Measurements from ENCODE around the gene GHR. TPM values are rescaled to one million over a fixed set of nuclear protein-coding genes. Genes with fewer than 3 reads are reported as not detected.

GHR gene
- total RNA-seq, 1 donor from 2014 or later = 1.3 TPM

DNA sequence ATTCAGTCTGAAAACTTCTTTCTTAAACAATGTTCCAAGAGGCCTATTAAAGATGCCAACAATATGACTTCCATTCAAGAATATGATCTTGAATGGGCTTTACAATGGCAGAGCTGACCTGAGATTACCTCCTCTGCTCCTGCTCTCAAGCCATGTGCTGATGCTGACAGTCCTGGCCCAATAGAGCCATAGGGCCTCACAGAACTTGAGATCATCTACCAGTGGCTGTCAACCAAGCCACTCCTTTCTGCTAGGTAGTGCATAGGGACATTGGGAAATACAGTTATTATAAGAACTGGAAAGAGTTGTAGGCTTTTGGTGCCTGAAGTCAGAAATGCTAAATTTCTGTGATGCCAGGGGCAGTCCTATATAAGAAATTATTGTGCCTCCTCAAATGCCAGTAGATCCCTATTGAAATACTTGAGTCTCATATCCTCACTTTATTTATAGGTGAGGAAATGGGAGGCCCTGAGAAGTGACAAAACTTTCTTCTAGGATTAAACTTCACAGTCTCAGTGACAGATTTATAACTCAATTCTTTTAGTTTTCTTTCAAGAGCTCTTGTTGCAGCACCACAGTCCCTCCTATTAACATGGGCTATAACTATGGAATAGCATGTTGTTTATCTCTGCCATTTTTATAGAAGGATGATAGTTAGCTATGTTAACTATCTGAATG lies 10.9 kb downstream of the GHR start:
- no peak for FAIRE-seq
- TF ChIP-seq, protein P1, sequence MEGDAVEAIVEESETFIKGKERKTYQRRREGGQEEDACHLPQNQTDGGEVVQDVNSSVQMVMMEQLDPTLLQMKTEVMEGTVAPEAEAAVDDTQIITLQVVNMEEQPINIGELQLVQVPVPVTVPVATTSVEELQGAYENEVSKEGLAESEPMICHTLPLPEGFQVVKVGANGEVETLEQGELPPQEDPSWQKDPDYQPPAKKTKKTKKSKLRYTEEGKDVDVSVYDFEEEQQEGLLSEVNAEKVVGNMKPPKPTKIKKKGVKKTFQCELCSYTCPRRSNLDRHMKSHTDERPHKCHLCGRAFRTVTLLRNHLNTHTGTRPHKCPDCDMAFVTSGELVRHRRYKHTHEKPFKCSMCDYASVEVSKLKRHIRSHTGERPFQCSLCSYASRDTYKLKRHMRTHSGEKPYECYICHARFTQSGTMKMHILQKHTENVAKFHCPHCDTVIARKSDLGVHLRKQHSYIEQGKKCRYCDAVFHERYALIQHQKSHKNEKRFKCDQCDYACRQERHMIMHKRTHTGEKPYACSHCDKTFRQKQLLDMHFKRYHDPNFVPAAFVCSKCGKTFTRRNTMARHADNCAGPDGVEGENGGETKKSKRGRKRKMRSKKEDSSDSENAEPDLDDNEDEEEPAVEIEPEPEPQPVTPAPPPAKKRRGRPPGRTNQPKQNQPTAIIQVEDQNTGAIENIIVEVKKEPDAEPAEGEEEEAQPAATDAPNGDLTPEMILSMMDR (IDR thresholded peaks at IDR 0.05; ENCODE audit: insufficient read depth, low read length, severe bottlenecking) = no peak

DNA sequence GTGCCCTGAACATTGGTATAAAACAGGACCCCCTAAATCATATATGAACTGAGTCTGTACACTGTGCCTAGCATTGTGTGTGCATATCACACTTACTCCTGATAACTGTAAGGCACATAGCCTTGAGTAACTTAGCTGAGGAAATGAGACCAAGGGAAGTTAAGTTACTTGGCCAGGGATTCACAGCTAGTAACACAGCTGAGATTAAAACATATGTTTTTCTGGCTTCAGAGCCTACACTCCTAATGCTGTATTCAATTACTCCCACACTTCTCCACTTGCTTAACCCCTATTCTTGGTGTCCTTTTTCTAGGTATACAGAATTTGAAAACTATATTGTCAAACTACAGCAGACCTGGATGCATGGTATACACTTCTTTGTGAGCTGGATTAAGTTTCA lies 12.8 kb downstream of the GHR start:
- FAIRE-seq = no peak

More for the DNA sequence above, 10.9 kb downstream of the GHR start:
- no peak overlapping the region for H3K4me3 ChIP-seq (ENCODE audit: low read depth, low read length)
- DNase-seq (ENCODE audit: low read depth) = no peak
- H3K36me3 ChIP-seq (ENCODE audit: control insufficient read depth, insufficient read depth, low read length) = no peaks in the 10 kb centered on the region
- no peaks in the 10 kb centered on the region for H3K27me3 ChIP-seq (ENCODE audit: control insufficient read depth, insufficient read depth, low read length)

DNA sequence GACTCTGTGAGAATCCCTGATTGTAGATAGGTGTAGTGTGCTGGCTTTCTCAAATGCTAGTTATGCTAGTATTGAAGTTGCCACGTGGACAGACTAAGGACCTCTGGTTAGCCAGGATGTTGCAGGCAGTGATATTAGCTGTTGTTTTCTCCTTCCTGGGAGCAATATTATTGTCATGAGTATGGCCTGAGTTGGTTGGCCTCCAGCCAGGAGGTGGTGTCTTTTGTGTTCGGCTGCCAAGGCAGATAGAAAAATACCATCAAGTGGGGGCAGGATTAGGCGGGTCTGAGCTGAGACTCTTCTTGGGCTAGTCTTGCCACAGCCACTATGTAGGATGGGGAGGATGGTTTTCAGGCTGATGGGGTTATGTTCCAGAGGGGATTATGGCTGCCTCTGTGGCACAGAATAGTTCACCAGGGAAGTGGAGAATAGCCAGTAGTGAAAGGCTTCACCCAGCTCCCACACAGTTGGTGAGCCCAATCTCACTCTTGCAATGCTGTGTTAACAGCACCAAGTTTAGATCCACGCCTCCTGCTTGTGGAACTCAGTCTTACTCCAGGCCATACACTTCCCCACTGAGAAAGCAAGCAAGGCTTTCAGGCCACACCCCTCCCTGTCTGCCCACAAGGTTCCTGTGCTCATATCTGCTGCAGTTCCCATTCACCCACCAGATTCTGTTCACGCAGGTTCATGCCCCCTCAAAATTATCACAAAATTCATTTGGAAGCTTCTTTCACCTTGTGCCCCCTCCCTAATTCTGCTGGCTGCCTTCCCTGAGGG lies 31.2 kb downstream of the GHR start:
- no peaks in the 10 kb centered on the region for H3K27me3 ChIP-seq (ENCODE audit: control insufficient read depth, insufficient read depth, low read length)
- TF ChIP-seq, protein P1 (IDR thresholded peaks at IDR 0.05; ENCODE audit: insufficient read depth, low read length, severe bottlenecking) = no peak
- FAIRE-seq = no peak
- H3K36me3 ChIP-seq (ENCODE audit: control insufficient read depth, insufficient read depth, low read length) = no peaks in the 10 kb centered on the region
- DNase-seq (ENCODE audit: low read depth) = peak; percentile 27
- no peak overlapping the region for H3K4me3 ChIP-seq (ENCODE audit: low read depth, low read length)

More for the DNA sequence above, 12.8 kb downstream of the GHR start:
- no peaks in the 10 kb centered on the region for H3K27me3 ChIP-seq (ENCODE audit: control insufficient read depth, insufficient read depth, low read length)
- TF ChIP-seq, protein P1 (IDR thresholded peaks at IDR 0.05; ENCODE audit: insufficient read depth, low read length, severe bottlenecking) = no peak
- no peak overlapping the region for H3K4me3 ChIP-seq (ENCODE audit: low read depth, low read length)
- DNase-seq (ENCODE audit: low read depth) = no peak
- no peaks in the 10 kb centered on the region for H3K36me3 ChIP-seq (ENCODE audit: control insufficient read depth, insufficient read depth, low read length)

DNA sequence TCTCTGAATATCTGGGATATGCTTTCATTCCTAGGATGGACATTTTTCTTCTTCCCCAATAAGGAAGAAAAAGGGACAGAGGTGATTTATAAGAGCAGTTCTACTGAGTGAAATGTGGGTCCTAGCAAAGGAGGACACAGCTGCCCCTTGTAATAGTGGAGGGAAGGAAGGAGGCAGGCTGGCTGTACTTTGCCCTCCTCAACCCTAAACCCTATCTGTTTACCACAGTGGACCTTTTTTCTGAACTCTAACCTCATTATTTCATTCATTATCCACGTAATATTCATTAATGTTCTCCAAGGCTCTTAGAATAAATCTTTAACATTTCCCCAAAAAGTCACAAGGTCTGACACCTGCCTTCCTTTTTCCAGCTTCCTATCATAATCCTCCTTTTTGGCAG lies 37.8 kb downstream of the GHR start:
- no peaks in the 10 kb centered on the region for H3K36me3 ChIP-seq (ENCODE audit: control insufficient read depth, insufficient read depth, low read length)
- FAIRE-seq (no peak), DNase-seq (ENCODE audit: low read depth) (no peak)
- no peaks in the 10 kb centered on the region for H3K27me3 ChIP-seq (ENCODE audit: control insufficient read depth, insufficient read depth, low read length)
- no peak overlapping the region for H3K4me3 ChIP-seq (ENCODE audit: low read depth, low read length)
- TF ChIP-seq, protein P1 (IDR thresholded peaks at IDR 0.05; ENCODE audit: insufficient read depth, low read length, severe bottlenecking) = no peak

DNA sequence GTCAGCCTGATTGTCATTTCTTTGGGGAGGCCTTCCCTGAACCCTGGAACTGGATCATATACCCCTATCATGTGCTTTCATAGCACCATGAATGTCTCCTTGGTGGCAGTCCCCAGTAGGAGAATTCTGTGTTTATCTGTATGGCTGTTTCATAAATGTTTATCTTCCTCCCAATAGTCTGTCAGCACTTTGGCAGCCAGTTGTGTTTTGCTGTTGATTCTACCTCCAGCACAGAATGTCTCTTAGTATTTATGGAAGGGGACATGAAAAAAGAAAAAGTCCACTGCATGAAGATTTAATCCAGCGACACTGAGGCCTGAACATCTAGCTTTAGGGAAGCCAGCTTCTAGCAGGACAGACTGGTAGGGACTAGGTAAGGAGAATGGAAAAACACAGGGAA lies 38.3 kb downstream of the GHR start:
- H3K36me3 ChIP-seq (ENCODE audit: control insufficient read depth, insufficient read depth, low read length) = no peaks in the 10 kb centered on the region
- TF ChIP-seq, protein P1 (IDR thresholded peaks at IDR 0.05; ENCODE audit: insufficient read depth, low read length, severe bottlenecking) = no peak
- no peak for FAIRE-seq

More for the DNA sequence above, 38.3 kb downstream of the GHR start:
- H3K27me3 ChIP-seq (ENCODE audit: control insufficient read depth, insufficient read depth, low read length) = no peaks in the 10 kb centered on the region
- no peak overlapping the region for H3K4me3 ChIP-seq (ENCODE audit: low read depth, low read length)
- DNase-seq (ENCODE audit: low read depth) = no peak
